ENCODE data around the gene ARHGAP15.

- no peak for TF ChIP-seq REST (IDR thresholded peaks at IDR 0.05; ENCODE audit: insufficient read depth in 1 of 2, low read depth in 2 of 2, low read length in 1 of 2)
- TF ChIP-seq CTCF (IDR thresholded peaks at IDR 0.05), result no peak
- TF ChIP-seq POLR2AphosphoS5 (IDR thresholded peaks at IDR 0.05; ENCODE audit: low read depth, low read length), result no peak
Measured at GRCh38 chr2:143816916-143817315, 687.7 kb downstream of the ARHGAP15 start.
